ENCODE results near the gene INPP5J. TPM values are rescaled to one million over a fixed set of nuclear protein-coding genes. Genes with fewer than 3 reads are reported as not detected.

Gene INPP5J
- total RNA-seq, 1 experiment from 2014 or later = 14.4 TPM

GRCh38 chr22:31122196-31122531, 602 bp upstream of the INPP5J start:
- Histone ChIP-seq H3K4me2 (ENCODE audit: low read depth, low read length, poor library complexity, severe bottlenecking) (no peak overlapping the region), H3K27me3 (ENCODE audit: low read length) (no peaks in the 10 kb centered on the region), H3K27ac (ENCODE audit: low read length) (no peak overlapping the region), H3K9me3 (ENCODE audit: low read length) (no peaks in the 10 kb centered on the region), H4K20me1 (ENCODE audit: insufficient read depth, low read depth, low read length) (0 out of 2 replicates have a peak, but pooled peaks cover 6% of the 10 kb centered on the region), H3K79me2 (ENCODE audit: low read length) (no peaks in the 10 kb centered on the region), H2AFZ (ENCODE audit: low read length) (no peak overlapping the region), H3K4me1 (ENCODE audit: low read length) (peaks cover 31% of the 10 kb centered on the region), H3K4me3 (ENCODE audit: low read length) (no peak overlapping the region), H3K36me3 (ENCODE audit: insufficient read depth, low read length) (no peaks in the 10 kb centered on the region), H3K9ac (ENCODE audit: low read length) (no peak overlapping the region), H3K9me2 (replicated peaks; ENCODE audit: insufficient read depth, low read length) (no peaks in the 10 kb centered on the region)
- no peak for DNase-seq

- 0 out of 2 replicates have a peak, but pooled peaks cover 6% of the 10 kb centered on the region for H4K20me1 ChIP-seq (ENCODE audit: insufficient read depth, low read depth, low read length)
- H3K4me3 ChIP-seq (ENCODE audit: low read length) = no peak overlapping the region
- no peak overlapping the region for H3K9ac ChIP-seq (ENCODE audit: low read length)
- no peak for DNase-seq
- H3K4me2 ChIP-seq (ENCODE audit: low read depth, low read length, poor library complexity, severe bottlenecking) = no peak overlapping the region
- H3K4me1 ChIP-seq (ENCODE audit: low read length) = peaks cover 42% of the 10 kb centered on the region
- H3K27ac ChIP-seq (ENCODE audit: low read length) = no peak overlapping the region
- no peaks in the 10 kb centered on the region for H3K9me2 ChIP-seq (replicated peaks; ENCODE audit: insufficient read depth, low read length)
- no peaks in the 10 kb centered on the region for H3K36me3 ChIP-seq (ENCODE audit: insufficient read depth, low read length)
- H3K9me3 ChIP-seq (ENCODE audit: low read length) = no peaks in the 10 kb centered on the region
- H2AFZ ChIP-seq (ENCODE audit: low read length) = no peak overlapping the region
- H3K27me3 ChIP-seq (ENCODE audit: low read length) = no peaks in the 10 kb centered on the region
- H3K79me2 ChIP-seq (ENCODE audit: low read length) = no peaks in the 10 kb centered on the region
Measured at GRCh38 chr22:31123292-31123602, 481 bp downstream of the INPP5J start.

- Histone ChIP-seq H3K27ac (ENCODE audit: low read length) (no peak overlapping the region), H3K9me2 (replicated peaks; ENCODE audit: insufficient read depth, low read length) (no peaks in the 10 kb centered on the region), H3K4me1 (ENCODE audit: low read length) (peaks cover 46% of the 10 kb centered on the region), H3K79me2 (ENCODE audit: low read length) (no peaks in the 10 kb centered on the region), H3K4me2 (ENCODE audit: low read depth, low read length, poor library complexity, severe bottlenecking) (no peak overlapping the region), H3K36me3 (ENCODE audit: insufficient read depth, low read length) (no peaks in the 10 kb centered on the region), H3K27me3 (ENCODE audit: low read length) (no peaks in the 10 kb centered on the region), H4K20me1 (ENCODE audit: insufficient read depth, low read depth, low read length) (0 out of 2 replicates have a peak, but pooled peaks cover 6% of the 10 kb centered on the region), H3K9ac (ENCODE audit: low read length) (no peak overlapping the region), H3K9me3 (ENCODE audit: low read length) (no peaks in the 10 kb centered on the region), H2AFZ (ENCODE audit: low read length) (no peak overlapping the region), H3K4me3 (ENCODE audit: low read length) (no peak overlapping the region)
- no peak for DNase-seq
Measured at GRCh38 chr22:31124290-31124689, 1.5 kb downstream of the INPP5J start.

- Histone ChIP-seq H3K9ac (ENCODE audit: low read length) (no peak overlapping the region), H3K9me2 (replicated peaks; ENCODE audit: insufficient read depth, low read length) (no peaks in the 10 kb centered on the region), H3K4me1 (ENCODE audit: low read length) (peaks cover 46% of the 10 kb centered on the region), H3K79me2 (ENCODE audit: low read length) (no peaks in the 10 kb centered on the region), H3K36me3 (ENCODE audit: insufficient read depth, low read length) (no peaks in the 10 kb centered on the region), H2AFZ (ENCODE audit: low read length) (no peak overlapping the region), H3K9me3 (ENCODE audit: low read length) (no peaks in the 10 kb centered on the region), H3K4me2 (ENCODE audit: low read depth, low read length, poor library complexity, severe bottlenecking) (no peak overlapping the region), H4K20me1 (ENCODE audit: insufficient read depth, low read depth, low read length) (0 out of 2 replicates have a peak, but pooled peaks cover 6% of the 10 kb centered on the region), H3K27ac (ENCODE audit: low read length) (no peak overlapping the region), H3K27me3 (ENCODE audit: low read length) (no peaks in the 10 kb centered on the region), H3K4me3 (ENCODE audit: low read length) (no peak overlapping the region)
- DNase-seq = no peak
Measured at GRCh38 chr22:31124811-31125465, 2.2 kb downstream of the INPP5J start.

DNA sequence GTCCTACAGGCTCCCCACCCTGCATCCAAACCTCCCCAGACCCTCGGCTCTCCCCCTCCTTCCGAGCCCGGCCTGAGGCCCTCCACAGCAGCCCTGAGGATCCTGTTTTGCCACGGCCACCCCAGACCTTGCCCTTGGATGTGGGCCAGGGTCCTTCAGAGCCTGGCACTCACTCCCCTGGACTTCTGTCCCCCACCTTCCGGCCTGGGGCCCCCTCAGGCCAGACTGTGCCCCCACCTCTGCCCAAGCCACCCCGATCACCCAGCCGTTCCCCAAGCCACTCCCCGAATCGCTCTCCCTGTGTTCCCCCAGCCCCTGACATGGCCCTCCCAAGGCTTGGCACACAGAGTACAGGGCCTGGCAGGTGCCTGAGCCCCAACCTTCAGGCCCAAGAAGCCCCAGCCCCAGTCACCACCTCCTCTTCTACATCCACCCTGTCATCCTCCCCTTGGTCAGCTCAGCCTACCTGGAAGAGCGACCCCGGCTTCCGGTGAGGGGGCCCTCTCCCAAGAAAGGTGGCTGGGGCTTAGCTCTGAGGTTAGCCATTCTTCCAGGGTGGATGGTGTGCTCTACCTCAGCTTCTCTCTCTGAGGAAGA, 2.9 kb downstream of the INPP5J start:
- Histone ChIP-seq H2AFZ (ENCODE audit: low read length) (no peak overlapping the region), H3K27ac (ENCODE audit: low read length) (no peak overlapping the region), H3K27me3 (ENCODE audit: low read length) (no peaks in the 10 kb centered on the region), H3K79me2 (ENCODE audit: low read length) (no peaks in the 10 kb centered on the region), H3K4me2 (ENCODE audit: low read depth, low read length, poor library complexity, severe bottlenecking) (no peak overlapping the region), H3K36me3 (ENCODE audit: insufficient read depth, low read length) (no peaks in the 10 kb centered on the region), H3K9me3 (ENCODE audit: low read length) (no peaks in the 10 kb centered on the region), H3K9me2 (replicated peaks; ENCODE audit: insufficient read depth, low read length) (no peaks in the 10 kb centered on the region), H3K4me3 (ENCODE audit: low read length) (no peak overlapping the region), H3K9ac (ENCODE audit: low read length) (no peak overlapping the region), H3K4me1 (ENCODE audit: low read length) (peaks cover 43% of the 10 kb centered on the region), H4K20me1 (ENCODE audit: insufficient read depth, low read depth, low read length) (0 out of 2 replicates have a peak, but pooled peaks cover 3% of the 10 kb centered on the region)
- no peak for DNase-seq

- Histone ChIP-seq H3K79me2 (ENCODE audit: low read length) (no peaks in the 10 kb centered on the region), H3K9me3 (ENCODE audit: low read length) (no peaks in the 10 kb centered on the region), H3K27ac (ENCODE audit: low read length) (no peak overlapping the region), H3K9ac (ENCODE audit: low read length) (no peak overlapping the region), H3K4me2 (ENCODE audit: low read depth, low read length, poor library complexity, severe bottlenecking) (no peak overlapping the region), H2AFZ (ENCODE audit: low read length) (no peak overlapping the region), H3K36me3 (ENCODE audit: insufficient read depth, low read length) (no peaks in the 10 kb centered on the region), H3K4me3 (ENCODE audit: low read length) (peak overlapping the region; percentile 64; the same call in 1 of the 2 replicates), H3K4me1 (ENCODE audit: low read length) (peaks cover 40% of the 10 kb centered on the region), H3K27me3 (ENCODE audit: low read length) (no peaks in the 10 kb centered on the region), H4K20me1 (ENCODE audit: insufficient read depth, low read depth, low read length) (0 out of 2 replicates have a peak, but pooled peaks cover 3% of the 10 kb centered on the region), H3K9me2 (replicated peaks; ENCODE audit: insufficient read depth, low read length) (no peaks in the 10 kb centered on the region)
- DNase-seq = peak; percentile 61
Measured at GRCh38 chr22:31126128-31126868, 3.5 kb downstream of the INPP5J start.

GRCh38 chr22:31126869-31127175, 4.1 kb downstream of the INPP5J start:
- Histone ChIP-seq H3K9me3 (ENCODE audit: low read length) (no peaks in the 10 kb centered on the region), H3K9ac (ENCODE audit: low read length) (peak overlapping the region; percentile 68; the same call in 1 of the 2 replicates), H3K27ac (ENCODE audit: low read length) (no peak overlapping the region), H3K4me2 (ENCODE audit: low read depth, low read length, poor library complexity, severe bottlenecking) (peak overlapping the region; percentile 77), H4K20me1 (ENCODE audit: insufficient read depth, low read depth, low read length) (0 out of 2 replicates have a peak, but pooled peaks cover 3% of the 10 kb centered on the region), H3K27me3 (ENCODE audit: low read length) (no peaks in the 10 kb centered on the region), H3K36me3 (ENCODE audit: insufficient read depth, low read length) (no peaks in the 10 kb centered on the region), H3K79me2 (ENCODE audit: low read length) (no peaks in the 10 kb centered on the region), H3K9me2 (replicated peaks; ENCODE audit: insufficient read depth, low read length) (no peaks in the 10 kb centered on the region), H2AFZ (ENCODE audit: low read length) (peak overlapping the region; percentile 93; the same call in 1 of the 2 replicates), H3K4me1 (ENCODE audit: low read length) (peaks cover 40% of the 10 kb centered on the region), H3K4me3 (ENCODE audit: low read length) (peak overlapping the region; percentile 64; the same call in 1 of the 2 replicates)
- no peak for DNase-seq

GRCh38 chr22:31127181-31127772, 4.5 kb downstream of the INPP5J start:
- Histone ChIP-seq H3K27ac (ENCODE audit: low read length) (no peak overlapping the region), H3K79me2 (ENCODE audit: low read length) (no peaks in the 10 kb centered on the region), H3K4me1 (ENCODE audit: low read length) (peaks cover 40% of the 10 kb centered on the region), H3K9ac (ENCODE audit: low read length) (peak overlapping the region; percentile 68), H2AFZ (ENCODE audit: low read length) (peak overlapping the region; percentile 93), H4K20me1 (ENCODE audit: insufficient read depth, low read depth, low read length) (0 out of 2 replicates have a peak, but pooled peaks cover 3% of the 10 kb centered on the region), H3K27me3 (ENCODE audit: low read length) (no peaks in the 10 kb centered on the region), H3K4me3 (ENCODE audit: low read length) (peak overlapping the region; percentile 64), H3K9me2 (replicated peaks; ENCODE audit: insufficient read depth, low read length) (no peaks in the 10 kb centered on the region), H3K9me3 (ENCODE audit: low read length) (no peaks in the 10 kb centered on the region), H3K4me2 (ENCODE audit: low read depth, low read length, poor library complexity, severe bottlenecking) (peak overlapping the region; percentile 77), H3K36me3 (ENCODE audit: insufficient read depth, low read length) (no peaks in the 10 kb centered on the region)
- DNase-seq = peak; percentile 95
